ENCODE measurements around the gene DHRS12. TPM values are rescaled to one million over a fixed set of nuclear protein-coding genes. Genes with fewer than 3 reads are reported as not detected.

The DHRS12 gene
- total RNA-seq, 1 experiment from 2014 or later = 14.1 TPM

- no peaks in the 10 kb centered on the region for H3K36me3 ChIP-seq (ENCODE audit: control insufficient read depth, insufficient read depth, low read length)
- H3K4me3 Mint-ChIP-seq (ENCODE audit: unreplicated experiment) = no peak overlapping the region
- no peak overlapping the region for H3K4me3 ChIP-seq (ENCODE audit: low read depth, low read length)
- H3K27ac Mint-ChIP-seq (ENCODE audit: unreplicated experiment) = no peak overlapping the region
- no TSS peak for BruUV-seq (replicated peaks)
- H3K4me1 ChIP-seq = no peaks in the 10 kb centered on the region
- no peaks in the 10 kb centered on the region for H3K36me3 Mint-ChIP-seq (ENCODE audit: insufficient read depth, unreplicated experiment)
- H3K27me3 Mint-ChIP-seq (ENCODE audit: insufficient read depth, unreplicated experiment) = peaks cover 23% of the 10 kb centered on the region
- ChIA-PET CTCF (no interaction called here), POLR2A (no interaction called here)
- H3K4me1 Mint-ChIP-seq (ENCODE audit: low read depth, unreplicated experiment) = peaks cover 6% of the 10 kb centered on the region
- TF ChIP-seq CTCF (IDR thresholded peaks at IDR 0.05; ENCODE audit: insufficient read depth in 1 of 2, low read depth in 1 of 2, low read length in 1 of 2, severe bottlenecking in 1 of 2, unreplicated experiment in 1 of 2) = no peak
- H3K9me3 Mint-ChIP-seq (ENCODE audit: unreplicated experiment) = no peaks in the 10 kb centered on the region
- no peaks in the 10 kb centered on the region; the same call in 1 of the 2 replicates for H3K27me3 ChIP-seq (replicated peaks; ENCODE audit: control insufficient read depth, insufficient read depth, low read length)
- no peaks in the 10 kb centered on the region for H3K9me3 ChIP-seq
- intact Hi-C loops (cut with micrococcal nuclease; ENCODE audit: unreplicated experiment) = no loop called here
- no peak for DNase-seq
Measured at GRCh38 chr13:51821606-51822005, 17.6 kb upstream of the DHRS12 start.

- Mint-ChIP-seq H3K36me3 (ENCODE audit: insufficient read depth, unreplicated experiment) (no peaks in the 10 kb centered on the region), H3K4me3 (ENCODE audit: unreplicated experiment) (no peak overlapping the region), H3K9me3 (ENCODE audit: unreplicated experiment) (no peaks in the 10 kb centered on the region), H3K27ac (ENCODE audit: unreplicated experiment) (no peak overlapping the region), H3K27me3 (ENCODE audit: insufficient read depth, unreplicated experiment) (peaks cover 24% of the 10 kb centered on the region), H3K4me1 (ENCODE audit: low read depth, unreplicated experiment) (peaks cover 9% of the 10 kb centered on the region)
- no peak for TF ChIP-seq CTCF (IDR thresholded peaks at IDR 0.05; ENCODE audit: insufficient read depth in 1 of 2, low read depth in 1 of 2, low read length in 1 of 2, severe bottlenecking in 1 of 2, unreplicated experiment in 1 of 2)
- no TSS peak for BruUV-seq (replicated peaks)
- intact Hi-C loops (cut with micrococcal nuclease; ENCODE audit: unreplicated experiment) = no loop called here
- POLR2A ChIA-PET = no interaction called here
- no peak overlapping the region for H3K4me3 ChIP-seq (ENCODE audit: low read depth, low read length)
- H3K9me3 ChIP-seq = no peaks in the 10 kb centered on the region
- H3K36me3 ChIP-seq (ENCODE audit: control insufficient read depth, insufficient read depth, low read length) = no peaks in the 10 kb centered on the region
- CTCF ChIA-PET = no interaction called here
- DNase-seq = no peak
- no peaks in the 10 kb centered on the region; the same call in 1 of the 2 replicates for H3K27me3 ChIP-seq (replicated peaks; ENCODE audit: control insufficient read depth, insufficient read depth, low read length)
- H3K4me1 ChIP-seq = no peaks in the 10 kb centered on the region
Measured at GRCh38 chr13:51820016-51820597, 16.1 kb upstream of the DHRS12 start.

GRCh38 chr13:51819544-51819943 is 15.6 kb upstream of the DHRS12 start:
- H3K27me3 Mint-ChIP-seq (ENCODE audit: insufficient read depth, unreplicated experiment) = peaks cover 24% of the 10 kb centered on the region
- H3K36me3 ChIP-seq (ENCODE audit: control insufficient read depth, insufficient read depth, low read length) = no peaks in the 10 kb centered on the region
- H3K4me1 Mint-ChIP-seq (ENCODE audit: low read depth, unreplicated experiment) = peaks cover 14% of the 10 kb centered on the region
- H3K9me3 ChIP-seq = no peaks in the 10 kb centered on the region
- no TSS peak for BruUV-seq (replicated peaks)
- no peak for TF ChIP-seq CTCF (IDR thresholded peaks at IDR 0.05; ENCODE audit: insufficient read depth in 1 of 2, low read depth in 1 of 2, low read length in 1 of 2, severe bottlenecking in 1 of 2, unreplicated experiment in 1 of 2)
- no peak overlapping the region for H3K27ac Mint-ChIP-seq (ENCODE audit: unreplicated experiment)
- H3K36me3 Mint-ChIP-seq (ENCODE audit: insufficient read depth, unreplicated experiment) = no peaks in the 10 kb centered on the region
- intact Hi-C loops (cut with micrococcal nuclease; ENCODE audit: unreplicated experiment) = loop anchor here (5.0 kb wide), 1 partner anchor 113 kb away; no protein-coding TSS in a partner anchor
- H3K4me3 Mint-ChIP-seq (ENCODE audit: unreplicated experiment) = no peak overlapping the region
- no peaks in the 10 kb centered on the region for H3K4me1 ChIP-seq
- ChIA-PET POLR2A (interaction anchor here (1.0 kb wide), 1 partner anchor 12 kb away, joined by 3 read pairs; no protein-coding TSS in a partner anchor), CTCF (no interaction called here)
- H3K9me3 Mint-ChIP-seq (ENCODE audit: unreplicated experiment) = no peaks in the 10 kb centered on the region
- H3K27me3 ChIP-seq (replicated peaks; ENCODE audit: control insufficient read depth, insufficient read depth, low read length) = no peaks in the 10 kb centered on the region; the same call in 1 of the 2 replicates
- DNase-seq = no peak
- no peak overlapping the region for H3K4me3 ChIP-seq (ENCODE audit: low read depth, low read length)

Data from Caco-2 (cell line).